SK-N-SH (cell line): ENCODE results near the gene CA9. TPM values are rescaled to one million over a fixed set of nuclear protein-coding genes. Genes with fewer than 3 reads are reported as not detected.

Experiments used
- CTCF ChIA-PET: fragments of 300-600, 350-600 bp; formaldehyde crosslinking; extraction: SDS; loops from one replicate; lab custom pipeline; 2021; lab: Yijun Ruan, JAX
- POLR2A ChIA-PET: fragments of 350-600 bp; sonication (Branson Sonifier 250); formaldehyde crosslinking; extraction: SDS; loops from one replicate; lab custom pipeline; 2020; ENCODE audit warnings: antibody characterized with exemption, inconsistent platforms; lab: Yijun Ruan, JAX
- DNase-seq: peaks from one replicate; pipeline ENCODE4 v3.0.0; 2012
- H2AFZ ChIP-seq: fragments of 200-600 bp; sonication (generic); 2 replicates; pipeline ENCODE4 v1.8.1; 2016; ENCODE audit warnings: antibody characterized with exemption, mild to moderate bottlenecking, low read depth
- H3F3A ChIP-seq: fragments of 200-600 bp; sonication (generic); replicated peaks from 2 replicates; pipeline ENCODE3; 2016; ENCODE audit warnings: antibody characterized with exemption, mild to moderate bottlenecking; ENCODE audit not compliant: insufficient read depth
- H3K27ac ChIP-seq, 2 experiments: fragments of 200-500 bp in 1 of 2; fragments of 200-600 bp in 1 of 2; sonication (Bioruptor generic) in 1 of 2; sonication (generic), shearing (Covaris generic) in 1 of 2; 2 replicates each; pipeline versions ENCODE4 v1.5.1 to v1.6.1; 2014 to 2016; ENCODE audit warnings: low read depth in 2 of 2, inconsistent platforms in 1 of 2, low read length in 1 of 2, mild to moderate bottlenecking in 1 of 2, mixed read lengths in 1 of 2
- H3K27me3 ChIP-seq: fragments of 200-600 bp; sonication (generic), shearing (Covaris generic); 2 replicates; pipeline ENCODE4 v1.6.1; 2016; ENCODE audit warnings: mixed run types; ENCODE audit not compliant: insufficient read depth
- H3K36me3 ChIP-seq, 2 experiments: fragments of 200-500 bp in 1 of 2; fragments of 200-600 bp in 1 of 2; sonication (Bioruptor generic) in 1 of 2; sonication (generic) in 1 of 2; replicated peaks in 1 of 2; 2 replicates each; pipeline versions ENCODE3 to v1.5.1; 2014 to 2016; ENCODE audit warnings: low read length in 1 of 2, mild to moderate bottlenecking in 1 of 2; ENCODE audit not compliant: insufficient read depth in 2 of 2, control insufficient read depth in 1 of 2
- H3K4me1 ChIP-seq, 2 experiments: fragments of 200-500 bp in 1 of 2; fragments of 200-600 bp in 1 of 2; sonication (Bioruptor generic) in 1 of 2; sonication (generic), shearing (Covaris generic) in 1 of 2; 2 replicates each; pipeline versions ENCODE4 v1.5.1 to v1.6.1; 2014 to 2016; ENCODE audit warnings: low read depth in 1 of 2, low read length in 1 of 2, mixed run types in 1 of 2; ENCODE audit not compliant: insufficient read depth in 2 of 2, control insufficient read depth in 1 of 2
- H3K4me2 ChIP-seq: fragments of 200-600 bp; sonication (generic), shearing (Covaris generic); 2 replicates; pipeline ENCODE4 v1.6.1; 2017; ENCODE audit warnings: mixed run types
- H3K4me3 ChIP-seq, 2 experiments: fragments of 200-500 bp in 1 of 2; fragments of 200-600 bp in 1 of 2; sonication (Bioruptor generic) in 1 of 2; sonication (generic), shearing (Covaris generic) in 1 of 2; 2 replicates each; pipeline versions ENCODE4 v1.5.1 to v1.8.1; 2014 to 2016; ENCODE audit warnings: low read depth in 2 of 2, inconsistent platforms in 1 of 2, low read length in 1 of 2, mild to moderate bottlenecking in 1 of 2, mixed read lengths in 1 of 2, moderate library complexity in 1 of 2
- H3K79me2 ChIP-seq: fragments of 200-600 bp; sonication (generic); 2 replicates; pipeline ENCODE4 v1.8.1; 2017; ENCODE audit warnings: mild to moderate bottlenecking; ENCODE audit not compliant: insufficient read depth
- H3K9ac ChIP-seq: fragments of 200-600 bp; sonication (generic); 2 replicates; pipeline ENCODE4 v1.6.1; 2017; ENCODE audit warnings: mixed run types
- H3K9me2 ChIP-seq: fragments of 200-600 bp; sonication (generic); 2 replicates; pipeline ENCODE4 v1.6.1; 2017; ENCODE audit warnings: mixed run types
- H3K9me3 ChIP-seq: fragments of 200-600 bp; sonication (generic); 2 replicates; pipeline ENCODE4 v1.6.1; 2017; ENCODE audit warnings: mixed run types, mild to moderate bottlenecking, moderate library complexity
- H4K20me1 ChIP-seq: fragments of 200-600 bp; sonication (generic); 2 replicates; pipeline ENCODE4 v1.6.1; 2017; ENCODE audit warnings: mild to moderate bottlenecking, mixed run types; ENCODE audit not compliant: insufficient read depth
- CHD2 ChIP-seq: fragments of 150-350 bp; IDR thresholded peaks from 2 replicates; pipeline ENCODE4 v1.6.1; 2018; ENCODE audit warnings: low read length; ENCODE audit not compliant: partially characterized antibody
- ELF1 ChIP-seq: IDR thresholded peaks from 2 replicates; pipeline ENCODE4 v1.4.0; 2012
- EZH2phosphoT487 ChIP-seq: fragments of 200-600 bp; sonication (generic); IDR thresholded peaks from 2 replicates; pipeline ENCODE4 v1.6.1; 2017; ENCODE audit warnings: low read depth, mixed run types, mild to moderate bottlenecking, antibody characterized with exemption, moderate library complexity, borderline replicate concordance
- FOSL2 ChIP-seq: IDR thresholded peaks from 2 replicates; pipeline ENCODE4 v1.4.0; 2012; ENCODE audit warnings: low read depth, mild to moderate bottlenecking, moderate library complexity, borderline replicate concordance
- FOXJ3 ChIP-seq: sonication (generic); formaldehyde crosslinking; IDR thresholded peaks from 2 replicates; pipeline ENCODE4 v1.5.1; 2020; ENCODE audit warnings: mild to moderate bottlenecking, missing genetic modification reagents
- FOXM1 ChIP-seq: IDR thresholded peaks from 2 replicates; pipeline ENCODE4 v1.4.0; 2012; ENCODE audit warnings: low read depth, mild to moderate bottlenecking
- GABPA ChIP-seq: IDR thresholded peaks from 2 replicates; pipeline ENCODE4 v1.4.0; 2012; ENCODE audit warnings: low read depth, mild to moderate bottlenecking
- GATA2 ChIP-seq: sonication (generic); formaldehyde crosslinking; IDR thresholded peaks from 2 replicates; pipeline ENCODE4 v1.5.0; 2020; ENCODE audit warnings: mild to moderate bottlenecking, missing genetic modification reagents
- IRF3 ChIP-seq: fragments of 150-350 bp; IDR thresholded peaks from 2 replicates; pipeline ENCODE4 v1.6.1; 2016; ENCODE audit warnings: mild to moderate bottlenecking, low read depth, low read length
- MEF2A ChIP-seq: IDR thresholded peaks from 2 replicates; pipeline ENCODE4 v1.4.0; 2012; ENCODE audit warnings: low read depth, borderline replicate concordance
- MXI1 ChIP-seq: IDR thresholded peaks from 2 replicates; pipeline ENCODE4 v1.6.1; 2012; ENCODE audit warnings: mild to moderate bottlenecking, low read depth, low read length, improper control_type of control experiment
- NFIC ChIP-seq: IDR thresholded peaks from 2 replicates; pipeline ENCODE4 v1.4.0; 2012; ENCODE audit warnings: borderline replicate concordance
- NRF1 ChIP-seq: IDR thresholded peaks from 2 replicates; pipeline ENCODE4 v1.6.1; 2012; ENCODE audit warnings: low read depth, mild to moderate bottlenecking, low read length
- POLR2AphosphoS5 ChIP-seq: IDR thresholded peaks from 2 replicates; pipeline ENCODE4 v1.6.1; 2012; ENCODE audit warnings: low read depth, low read length
- RCOR1 ChIP-seq: fragments of 150-350 bp; IDR thresholded peaks from 2 replicates; pipeline ENCODE4 v1.6.1; 2017; ENCODE audit warnings: antibody characterized with exemption, low read length
- RFX5 ChIP-seq: IDR thresholded peaks from 2 replicates; pipeline ENCODE4 v1.6.1; 2012; ENCODE audit warnings: mild to moderate bottlenecking, improper control_type of control experiment, low read length
- RXRA ChIP-seq: IDR thresholded peaks from 2 replicates; pipeline ENCODE4 v1.4.0; 2012; ENCODE audit warnings: low read depth, mild to moderate bottlenecking, borderline replicate concordance
- SIN3A ChIP-seq: IDR thresholded peaks from 2 replicates; pipeline ENCODE4 v1.6.1; 2012; ENCODE audit warnings: low read depth, mild to moderate bottlenecking, low read length, moderate library complexity, borderline replicate concordance
- TAF1 ChIP-seq: IDR thresholded peaks from 2 replicates; pipeline ENCODE4 v1.6.1; 2012; ENCODE audit warnings: low read depth, mild to moderate bottlenecking, low read length, moderate library complexity, borderline replicate concordance
- TCF12 ChIP-seq: IDR thresholded peaks from 2 replicates; pipeline ENCODE4 v1.4.0; 2012
- TEAD4 ChIP-seq: IDR thresholded peaks from 2 replicates; pipeline ENCODE4 v1.4.0; 2012; ENCODE audit warnings: mild to moderate bottlenecking, borderline replicate concordance; ENCODE audit not compliant: insufficient read depth
- USF2 ChIP-seq: fragments of 150-350 bp; IDR thresholded peaks from 2 replicates; pipeline ENCODE4 v1.6.1; 2017; ENCODE audit warnings: antibody characterized with exemption, low read length, low read depth, borderline replicate concordance
- YY1 ChIP-seq: IDR thresholded peaks from 2 replicates; pipeline ENCODE4 v1.4.0; 2012; ENCODE audit warnings: low read depth, mild to moderate bottlenecking
- ZBTB33 ChIP-seq: IDR thresholded peaks from 2 replicates; pipeline ENCODE4 v1.4.0; 2012; ENCODE audit warnings: low read depth, borderline replicate concordance
- WGBS: methylation state at CpG from one replicate; pipeline ENCODE4 v1.1.6; 2017; ENCODE audit warnings: low lambda C conversion rate; 5-methylcytosine and 5-hydroxymethylcytosine counted together
- polyA plus RNA-seq, 3 experiments: library from polyadenylated mRNA; depleted of rRNA; stranded (reverse); fragments of >200 nt; gene quantifications; 2 replicates each; pipeline ENCODE4 v1.2.3, GENCODE V29; 2012
- TF ChIP-seq, protein P1 (sequence below): IDR thresholded peaks from 2 replicates; pipeline ENCODE4 v1.6.1; 2012; ENCODE audit warnings: mild to moderate bottlenecking, low read depth, low read length, moderate library complexity

Gene CA9
- polyA plus RNA-seq, 1 of the 3 experiments (the other 2 are of a cell fraction) = 1.4 TPM

- peak overlapping the region; percentile 97 for H2AFZ ChIP-seq
- H3K36me3 ChIP-seq = no peaks in the 10 kb centered on the region
- peak overlapping the region; percentile 63 for H3K9ac ChIP-seq
- H3K4me1 ChIP-seq = peaks cover 6 to 7% of the 10 kb centered on the region in 2 experiments; a peak in 2 of 4 replicates
- peak overlapping the region; percentile 61 to 67 for H3K4me3 ChIP-seq
- ChIA-PET POLR2A (interaction anchor here (0.9 to 2.6 kb wide), 4 partner anchors 12 to 567 kb away, joined by 3 to 20 read pairs (median 4); partner anchors contain the start of genes CCDC107, FANCG and RMRP), CTCF (interaction anchor here (0.6 to 5.7 kb wide), 39 partner anchors 11 to 522 kb away, joined by 3 to 86 read pairs (median 4); partner anchors contain the start of genes ARHGEF39, CCDC107, CD72 and CREB3)
- H3K4me2 ChIP-seq = peak overlapping the region; percentile 96
- peak; percentile 97 for DNase-seq
- no peaks in the 10 kb centered on the region for H3K9me3 ChIP-seq
- no peaks in the 10 kb centered on the region for H3K9me2 ChIP-seq
- no peaks in the 10 kb centered on the region for H3K79me2 ChIP-seq
- WGBS = 8% methylated on average over 8 of the region's 58 CpGs
- peak overlapping the region in 1 of 2 experiments; percentile 76; a peak in 1 of 4 replicates for H3K27ac ChIP-seq
- H3K27me3 ChIP-seq = no peaks in the 10 kb centered on the region
- H3F3A ChIP-seq = peaks cover 6% of the 10 kb centered on the region
- no peaks in the 10 kb centered on the region for H4K20me1 ChIP-seq
- TF ChIP-seq FOXM1 (no peak), YY1 (no peak), ELF1 (no peak), RCOR1 (peak; percentile 39; the same call in 1 of the 2 replicates), MEF2A (no peak), FOSL2 (no peak), FOXJ3 (CRISPR knock-in tag) (peak; percentile 63; the same call in 1 of the 2 replicates), GATA2 (CRISPR knock-in tag) (no peak), CHD2 (no peak), USF2 (no peak), TAF1 (peak; percentile 67), NRF1 (peak; percentile 79), TEAD4 (no peak), RFX5 (no peak), MXI1 (peak; percentile 59), SIN3A (no peak), EZH2phosphoT487 (no peak), RXRA (no peak), GABPA (no peak), TCF12 (no peak), ZBTB33 (no peak), NFIC (no peak), IRF3 (no peak), POLR2AphosphoS5 (peak; percentile 79; the same call in 1 of the 2 replicates)
- TF ChIP-seq, protein P1, sequence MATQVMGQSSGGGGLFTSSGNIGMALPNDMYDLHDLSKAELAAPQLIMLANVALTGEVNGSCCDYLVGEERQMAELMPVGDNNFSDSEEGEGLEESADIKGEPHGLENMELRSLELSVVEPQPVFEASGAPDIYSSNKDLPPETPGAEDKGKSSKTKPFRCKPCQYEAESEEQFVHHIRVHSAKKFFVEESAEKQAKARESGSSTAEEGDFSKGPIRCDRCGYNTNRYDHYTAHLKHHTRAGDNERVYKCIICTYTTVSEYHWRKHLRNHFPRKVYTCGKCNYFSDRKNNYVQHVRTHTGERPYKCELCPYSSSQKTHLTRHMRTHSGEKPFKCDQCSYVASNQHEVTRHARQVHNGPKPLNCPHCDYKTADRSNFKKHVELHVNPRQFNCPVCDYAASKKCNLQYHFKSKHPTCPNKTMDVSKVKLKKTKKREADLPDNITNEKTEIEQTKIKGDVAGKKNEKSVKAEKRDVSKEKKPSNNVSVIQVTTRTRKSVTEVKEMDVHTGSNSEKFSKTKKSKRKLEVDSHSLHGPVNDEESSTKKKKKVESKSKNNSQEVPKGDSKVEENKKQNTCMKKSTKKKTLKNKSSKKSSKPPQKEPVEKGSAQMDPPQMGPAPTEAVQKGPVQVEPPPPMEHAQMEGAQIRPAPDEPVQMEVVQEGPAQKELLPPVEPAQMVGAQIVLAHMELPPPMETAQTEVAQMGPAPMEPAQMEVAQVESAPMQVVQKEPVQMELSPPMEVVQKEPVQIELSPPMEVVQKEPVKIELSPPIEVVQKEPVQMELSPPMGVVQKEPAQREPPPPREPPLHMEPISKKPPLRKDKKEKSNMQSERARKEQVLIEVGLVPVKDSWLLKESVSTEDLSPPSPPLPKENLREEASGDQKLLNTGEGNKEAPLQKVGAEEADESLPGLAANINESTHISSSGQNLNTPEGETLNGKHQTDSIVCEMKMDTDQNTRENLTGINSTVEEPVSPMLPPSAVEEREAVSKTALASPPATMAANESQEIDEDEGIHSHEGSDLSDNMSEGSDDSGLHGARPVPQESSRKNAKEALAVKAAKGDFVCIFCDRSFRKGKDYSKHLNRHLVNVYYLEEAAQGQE = no peak
These were observed 27.0 kb upstream of the CA9 start for GRCh38 chr9:35646533-35647265.
